K562 (cell line): Measurements from ENCODE around the gene SUOX. TPM values are rescaled to one million over a fixed set of nuclear protein-coding genes. Genes with fewer than 3 reads are reported as not detected.

ENCODE experiments used
- BMI1 ChIP-seq: fragments of 150-350 bp; IDR thresholded peaks from 2 replicates; pipeline ENCODE4 v1.6.1; 2014; ENCODE audit warnings: low read length
- BRF1 ChIP-seq: IDR thresholded peaks from 3 replicates; pipeline ENCODE4 v1.6.1; 2011; ENCODE audit warnings: borderline replicate concordance, mild to moderate bottlenecking; ENCODE audit not compliant: insufficient read length; ENCODE audit errors: extremely low read depth
- FOXA1 ChIP-seq: fragments of 450-650 bp; IDR thresholded peaks from 2 replicates; pipeline ENCODE4 v1.6.1; 2016; ENCODE audit warnings: mild to moderate bottlenecking, borderline replicate concordance
- MAFG ChIP-seq: fragments of 450-650 bp; conservative IDR thresholded peaks from 2 replicates; pipeline ENCODE4 v1.6.1; 2016; ENCODE audit warnings: missing genetic modification characterization, missing compliant biosample characterization
- NFE2 ChIP-seq: IDR thresholded peaks from 2 replicates; pipeline ENCODE4 v1.6.1; 2014; ENCODE audit warnings: antibody characterized with exemption, low read depth
- NFRKB ChIP-seq: fragments of 450-650 bp; IDR thresholded peaks from 2 replicates; pipeline ENCODE4 v1.6.1; 2016; ENCODE audit warnings: low read depth
- PCBP2 ChIP-seq: fragments of 200-400 bp; formaldehyde crosslinking; IDR thresholded peaks from 2 replicates; pipeline ENCODE4 v1.6.1; 2018; ENCODE audit warnings: low read length, low read depth, mild to moderate bottlenecking, moderate library complexity; ENCODE audit not compliant: poor library complexity, severe bottlenecking
- PHB ChIP-seq: fragments of 250-450 bp; sonication (Bioruptor Pico); IDR thresholded peaks from 2 replicates; pipeline ENCODE4 v1.5.0; 2021
- PML ChIP-seq: IDR thresholded peaks from 2 replicates; pipeline ENCODE4 v1.6.1; 2012; ENCODE audit warnings: low read length, inconsistent platforms
- POU5F1 ChIP-seq: fragments of 150-350 bp; IDR thresholded peaks from 2 replicates; pipeline ENCODE4 v1.6.1; 2014; ENCODE audit warnings: borderline replicate concordance, low read length, low read depth, mild to moderate bottlenecking; ENCODE audit not compliant: partially characterized antibody
- RBM17 ChIP-seq: fragments of 200-400 bp; formaldehyde crosslinking; IDR thresholded peaks from 2 replicates; pipeline ENCODE4 v1.6.1; 2017; ENCODE audit warnings: low read depth, mild to moderate bottlenecking, low read length, borderline replicate concordance
- SIN3A ChIP-seq, 2 experiments: fragments of 150-350 bp in 1 of 2; IDR thresholded peaks; 2 replicates each; pipeline ENCODE4 v1.6.1; 2011 to 2016; ENCODE audit warnings: borderline replicate concordance in 2 of 2, low read depth in 2 of 2, low read length in 2 of 2, mild to moderate bottlenecking in 2 of 2, moderate library complexity in 2 of 2; ENCODE audit not compliant: control insufficient read depth in 1 of 2
- SOX6 ChIP-seq: fragments of 450-650 bp; IDR thresholded peaks from 2 replicates; pipeline ENCODE4 v1.6.1; 2014; ENCODE audit warnings: mild to moderate bottlenecking
- ZNF696 ChIP-seq: fragments of 250-450 bp; sonication (Bioruptor Pico); conservative IDR thresholded peaks from 2 replicates; pipeline ENCODE4 v1.4.0; 2020; ENCODE audit warnings: mild to moderate bottlenecking, moderate library complexity
- polyA plus RNA-seq, 8 experiments: library from polyadenylated mRNA; depleted of rRNA in 4 of 8; stranded (reverse) in 5 of 8; unstranded in 3 of 8; fragments of >200 nt; fragmentation: Nextera tagmentation in 2 of 8; fragmentation: Illumina TruSeq in 1 of 8; extraction: Ambion mirVana in 2 of 8; extraction: Trizol in 1 of 8; gene quantifications; 2 replicates each; pipeline versions ENCODE4 v1.2.1 to v1.2.3, GENCODE V29; 2011 to 2014; ENCODE audit warnings: inconsistent platforms in 1 of 8, missing spikeins in 1 of 8
- total RNA-seq, 7 experiments: library from RNA; depleted of rRNA in 6 of 7; stranded (reverse); fragments of >200 nt in 6 of 7; fragmentation: Illumina TruSeq in 2 of 7; extraction: Trizol in 2 of 7; gene quantifications; 2 replicates each; pipeline versions ENCODE4 v1.2.1 to v1.2.3, GENCODE V29; 2011 to 2021; ENCODE audit warnings: low replicate concordance in 1 of 7
- TF ChIP-seq, protein P1 (sequence below): fragments of 450-650 bp; formaldehyde crosslinking; IDR thresholded peaks from 2 replicates; pipeline ENCODE4 v1.4.0; 2022; ENCODE audit warnings: missing genetic modification characterization
- TF ChIP-seq, protein P2 (sequence below): conservative IDR thresholded peaks from 2 replicates; pipeline ENCODE4 v1.6.1; 2011; ENCODE audit warnings: low read depth, mild to moderate bottlenecking, low read length; ENCODE audit not compliant: control insufficient read depth
- TF ChIP-seq, protein P3 (sequence below): IDR thresholded peaks from 2 replicates; pipeline ENCODE4 v1.6.1; 2014; ENCODE audit warnings: antibody characterized with exemption
- TF ChIP-seq, protein P4 (sequence below): fragments of 450-650 bp; IDR thresholded peaks from 2 replicates; pipeline ENCODE4 v1.6.1; 2017; ENCODE audit warnings: mild to moderate bottlenecking, moderate library complexity

SUOX gene
- total and polyA plus RNA-seq, 9 of the 15 experiments (the other 6 are each of a cell fraction or from before 2014, with no cell fraction given): 9.2 to 39.7 (median 25.4) TPM

DNA sequence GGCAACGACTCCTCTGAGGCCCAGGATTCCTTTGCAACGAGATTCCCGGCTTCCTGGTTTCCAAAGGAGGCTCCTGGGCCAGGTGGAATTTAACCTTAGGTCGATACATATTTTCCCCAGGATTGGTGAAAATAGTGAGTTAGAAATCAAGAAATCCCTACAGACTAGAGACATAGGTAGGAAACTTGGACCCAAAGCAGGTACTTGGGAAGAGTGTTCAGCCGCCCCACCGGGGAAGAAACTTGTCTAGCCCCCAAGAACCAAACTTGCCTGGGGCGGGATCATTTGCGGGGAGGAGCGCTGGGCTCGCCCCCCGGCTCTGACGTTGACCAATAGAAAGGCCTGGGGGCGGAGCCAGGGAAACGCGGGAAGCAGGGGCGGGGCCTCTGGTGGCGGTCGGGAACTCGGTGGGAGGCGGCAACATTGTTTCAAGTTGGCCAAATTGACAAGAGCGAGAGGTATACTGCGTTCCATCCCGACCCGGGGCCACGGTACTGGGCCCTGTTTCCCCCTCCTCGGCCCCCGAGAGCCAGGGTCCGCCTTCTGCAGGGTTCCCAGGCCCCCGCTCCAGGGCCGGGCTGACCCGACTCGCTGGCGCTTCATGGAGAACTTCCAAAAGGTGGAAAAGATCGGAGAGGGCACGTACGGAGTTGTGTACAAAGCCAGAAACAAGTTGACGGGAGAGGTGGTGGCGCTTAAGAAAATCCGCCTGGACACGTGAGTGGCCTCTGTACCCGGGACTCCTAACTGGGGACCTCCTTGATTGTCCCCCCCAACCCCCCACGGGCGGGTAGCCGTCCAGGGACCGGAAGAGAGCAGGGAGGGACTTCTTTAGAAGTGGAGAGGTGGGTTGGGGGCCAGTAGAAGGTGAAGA is 30.4 kb upstream of the SUOX start, which contains the start of gene CDK2 (continued):
- TF ChIP-seq SOX6 (0 out of 2 replicates have a peak, but pooled peaks have one; percentile 11), BRF1 (no peak), BMI1 (no peak), NFE2 (no peak), FOXA1 (no peak), PML (peak; percentile 53; the same call in 1 of the 2 replicates), ZNF696 (CRISPR knock-in tag) (no peak), RBM17 (no peak), PHB (CRISPR knock-in tag) (no peak), SIN3A (IDR thresholded peaks at IDR 0.05; ENCODE audit: borderline replicate concordance in 2 of 2, control insufficient read depth in 1 of 2, low read depth in 2 of 2, low read length in 2 of 2) (peak; percentile 43 to 45; a peak in 2 of 4 replicates), MAFG (tag) (no peak), POU5F1 (no peak), NFRKB (0 out of 2 replicates have a peak, but pooled peaks have one; percentile 33), PCBP2 (no peak)
- TF ChIP-seq, protein P1, sequence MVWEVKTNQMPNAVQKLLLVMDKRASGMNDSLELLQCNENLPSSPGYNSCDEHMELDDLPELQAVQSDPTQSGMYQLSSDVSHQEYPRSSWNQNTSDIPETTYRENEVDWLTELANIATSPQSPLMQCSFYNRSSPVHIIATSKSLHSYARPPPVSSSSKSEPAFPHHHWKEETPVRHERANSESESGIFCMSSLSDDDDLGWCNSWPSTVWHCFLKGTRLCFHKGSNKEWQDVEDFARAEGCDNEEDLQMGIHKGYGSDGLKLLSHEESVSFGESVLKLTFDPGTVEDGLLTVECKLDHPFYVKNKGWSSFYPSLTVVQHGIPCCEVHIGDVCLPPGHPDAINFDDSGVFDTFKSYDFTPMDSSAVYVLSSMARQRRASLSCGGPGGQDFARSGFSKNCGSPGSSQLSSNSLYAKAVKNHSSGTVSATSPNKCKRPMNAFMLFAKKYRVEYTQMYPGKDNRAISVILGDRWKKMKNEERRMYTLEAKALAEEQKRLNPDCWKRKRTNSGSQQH (CRISPR knock-in tag): no peak
- TF ChIP-seq, protein P2, sequence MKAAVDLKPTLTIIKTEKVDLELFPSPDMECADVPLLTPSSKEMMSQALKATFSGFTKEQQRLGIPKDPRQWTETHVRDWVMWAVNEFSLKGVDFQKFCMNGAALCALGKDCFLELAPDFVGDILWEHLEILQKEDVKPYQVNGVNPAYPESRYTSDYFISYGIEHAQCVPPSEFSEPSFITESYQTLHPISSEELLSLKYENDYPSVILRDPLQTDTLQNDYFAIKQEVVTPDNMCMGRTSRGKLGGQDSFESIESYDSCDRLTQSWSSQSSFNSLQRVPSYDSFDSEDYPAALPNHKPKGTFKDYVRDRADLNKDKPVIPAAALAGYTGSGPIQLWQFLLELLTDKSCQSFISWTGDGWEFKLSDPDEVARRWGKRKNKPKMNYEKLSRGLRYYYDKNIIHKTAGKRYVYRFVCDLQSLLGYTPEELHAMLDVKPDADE: peak; percentile 24; the same call in 1 of the 2 replicates
- TF ChIP-seq, protein P3, sequence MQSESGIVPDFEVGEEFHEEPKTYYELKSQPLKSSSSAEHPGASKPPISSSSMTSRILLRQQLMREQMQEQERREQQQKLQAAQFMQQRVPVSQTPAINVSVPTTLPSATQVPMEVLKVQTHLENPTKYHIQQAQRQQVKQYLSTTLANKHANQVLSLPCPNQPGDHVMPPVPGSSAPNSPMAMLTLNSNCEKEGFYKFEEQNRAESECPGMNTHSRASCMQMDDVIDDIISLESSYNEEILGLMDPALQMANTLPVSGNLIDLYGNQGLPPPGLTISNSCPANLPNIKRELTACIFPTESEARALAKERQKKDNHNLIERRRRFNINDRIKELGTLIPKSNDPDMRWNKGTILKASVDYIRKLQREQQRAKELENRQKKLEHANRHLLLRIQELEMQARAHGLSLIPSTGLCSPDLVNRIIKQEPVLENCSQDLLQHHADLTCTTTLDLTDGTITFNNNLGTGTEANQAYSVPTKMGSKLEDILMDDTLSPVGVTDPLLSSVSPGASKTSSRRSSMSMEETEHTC: no peak
- TF ChIP-seq, protein P4, sequence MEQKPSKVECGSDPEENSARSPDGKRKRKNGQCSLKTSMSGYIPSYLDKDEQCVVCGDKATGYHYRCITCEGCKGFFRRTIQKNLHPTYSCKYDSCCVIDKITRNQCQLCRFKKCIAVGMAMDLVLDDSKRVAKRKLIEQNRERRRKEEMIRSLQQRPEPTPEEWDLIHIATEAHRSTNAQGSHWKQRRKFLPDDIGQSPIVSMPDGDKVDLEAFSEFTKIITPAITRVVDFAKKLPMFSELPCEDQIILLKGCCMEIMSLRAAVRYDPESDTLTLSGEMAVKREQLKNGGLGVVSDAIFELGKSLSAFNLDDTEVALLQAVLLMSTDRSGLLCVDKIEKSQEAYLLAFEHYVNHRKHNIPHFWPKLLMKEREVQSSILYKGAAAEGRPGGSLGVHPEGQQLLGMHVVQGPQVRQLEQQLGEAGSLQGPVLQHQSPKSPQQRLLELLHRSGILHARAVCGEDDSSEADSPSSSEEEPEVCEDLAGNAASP: no peak
